KMS-11 (cell line): ENCODE data around the gene MGAT3.

Experiments used
- H2AFZ ChIP-seq: fragments of 200-600 bp; sonication (generic); 2 replicates; pipeline ENCODE4 v1.6.1; 2016; ENCODE audit warnings: antibody characterized with exemption, mixed run types, low read depth
- H3K27ac ChIP-seq: fragments of 200-600 bp; sonication (generic); 2 replicates; pipeline ENCODE4 v1.6.1; 2016; ENCODE audit warnings: mild to moderate bottlenecking, mixed run types
- H3K27me3 ChIP-seq: fragments of 200-600 bp; sonication (generic); 2 replicates; pipeline ENCODE4 v1.6.1; 2017; ENCODE audit warnings: mild to moderate bottlenecking, low read depth, mixed run types, moderate library complexity; ENCODE audit not compliant: insufficient read depth
- H3K36me3 ChIP-seq: fragments of 200-600 bp; sonication (generic); 2 replicates; pipeline ENCODE4 v1.6.1; 2017; ENCODE audit warnings: mild to moderate bottlenecking, mixed run types; ENCODE audit not compliant: insufficient read depth
- H3K4me1 ChIP-seq: fragments of 200-600 bp; sonication (generic); 2 replicates; pipeline ENCODE4 v1.6.1; 2016; ENCODE audit warnings: mild to moderate bottlenecking, low read depth, mixed run types; ENCODE audit not compliant: poor library complexity, severe bottlenecking
- H3K4me2 ChIP-seq: fragments of 200-600 bp; sonication (generic); 2 replicates; pipeline ENCODE4 v1.7.0; 2016; ENCODE audit warnings: mild to moderate bottlenecking, mixed run types
- H3K4me3 ChIP-seq: fragments of 200-600 bp; sonication (generic); IDR thresholded peaks from 2 replicates; pipeline ENCODE4 v1.6.1; 2017; ENCODE audit warnings: low read depth, low read length, mixed read lengths; ENCODE audit not compliant: insufficient read depth
- H3K79me2 ChIP-seq: fragments of 200-600 bp; sonication (generic); 2 replicates; pipeline ENCODE4 v1.6.1; 2016; ENCODE audit warnings: low read depth, mixed run types; ENCODE audit not compliant: insufficient read depth
- H3K9ac ChIP-seq: fragments of 200-600 bp; sonication (generic); 2 replicates; pipeline ENCODE4 v1.6.1; 2016; ENCODE audit warnings: mild to moderate bottlenecking, mixed run types
- H4K20me1 ChIP-seq: fragments of 200-600 bp; sonication (generic); 2 replicates; pipeline ENCODE4 v1.6.1; 2016; ENCODE audit warnings: mild to moderate bottlenecking, mixed run types; ENCODE audit not compliant: insufficient read depth
- TF ChIP-seq, protein P1 (sequence below): fragments of 200-600 bp; sonication (generic); conservative IDR thresholded peaks from 2 replicates; pipeline ENCODE4 v1.6.1; 2017; ENCODE audit warnings: low read depth, mild to moderate bottlenecking, antibody characterized with exemption, low read length, moderate library complexity, mixed read lengths

The MGAT3 gene

DNA sequence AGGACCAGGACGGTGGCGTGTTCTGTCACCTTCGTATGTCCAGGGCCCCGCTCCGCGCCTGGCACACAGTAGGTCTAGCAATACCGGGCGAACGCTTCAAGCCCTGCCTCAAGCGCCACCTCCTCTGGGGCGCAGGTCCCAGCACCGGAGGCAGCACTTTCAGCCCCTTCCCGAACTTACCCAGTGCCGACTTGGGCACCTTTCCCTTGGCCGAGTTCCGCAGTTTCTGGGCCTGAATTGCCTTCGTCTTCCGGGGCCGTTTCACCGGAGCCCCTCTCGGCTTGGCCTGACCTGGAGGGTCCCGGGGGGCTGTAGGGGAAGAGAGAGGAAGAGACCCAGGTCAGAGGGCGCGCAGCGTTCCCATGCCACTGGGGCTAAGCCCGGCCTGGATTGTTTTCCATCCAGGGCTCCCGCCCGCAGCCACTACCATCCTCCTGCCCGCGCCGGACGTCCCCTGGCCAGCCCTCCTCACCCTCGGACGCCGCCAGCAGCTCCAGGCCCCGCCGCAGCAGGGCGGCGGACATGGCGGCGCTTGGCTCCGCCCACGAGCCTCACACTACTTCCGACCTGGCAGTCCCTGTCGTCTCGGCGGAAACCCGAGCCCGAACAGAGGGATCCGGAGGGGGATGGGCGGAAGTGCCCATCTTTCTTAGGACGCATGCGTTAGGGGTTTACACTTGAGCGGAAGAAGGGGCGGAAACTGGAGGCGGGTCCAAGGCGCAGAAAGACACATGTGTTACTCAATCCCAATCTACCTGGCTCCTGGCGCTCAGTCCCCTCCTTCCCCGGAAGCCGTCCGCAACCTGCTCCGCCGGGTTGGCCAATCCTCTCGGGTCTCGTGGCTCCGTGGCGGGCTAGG is 75.6 kb downstream of the MGAT3 start, which contains the start of gene RPS19BP1:
Gene RPS19BP1 (minus strand): TSS at position 534 of the 859 bp plus-strand sequence. CDS start 10 bp downstream, at position 524.
- no peaks in the 10 kb centered on the region for H4K20me1 ChIP-seq
- H3K9ac ChIP-seq: peak within 1 kb of the TSS; percentile 69
- peak within 1 kb of the TSS; percentile 71 for H3K4me2 ChIP-seq
- H3K36me3 ChIP-seq: no peaks in the 10 kb centered on the region
- H3K79me2 ChIP-seq: peaks cover 21% of the 10 kb centered on the region; the same call in 1 of the 2 replicates
- H3K4me1 ChIP-seq: peaks cover 41% of the 10 kb centered on the region
- no peak within 1 kb of the TSS for H3K4me3 ChIP-seq
- H3K27ac ChIP-seq: peak within 1 kb of the TSS; percentile 42; the same call in 1 of the 2 replicates
- H3K27me3 ChIP-seq: no peaks in the 10 kb centered on the region
- TF ChIP-seq, protein P1, sequence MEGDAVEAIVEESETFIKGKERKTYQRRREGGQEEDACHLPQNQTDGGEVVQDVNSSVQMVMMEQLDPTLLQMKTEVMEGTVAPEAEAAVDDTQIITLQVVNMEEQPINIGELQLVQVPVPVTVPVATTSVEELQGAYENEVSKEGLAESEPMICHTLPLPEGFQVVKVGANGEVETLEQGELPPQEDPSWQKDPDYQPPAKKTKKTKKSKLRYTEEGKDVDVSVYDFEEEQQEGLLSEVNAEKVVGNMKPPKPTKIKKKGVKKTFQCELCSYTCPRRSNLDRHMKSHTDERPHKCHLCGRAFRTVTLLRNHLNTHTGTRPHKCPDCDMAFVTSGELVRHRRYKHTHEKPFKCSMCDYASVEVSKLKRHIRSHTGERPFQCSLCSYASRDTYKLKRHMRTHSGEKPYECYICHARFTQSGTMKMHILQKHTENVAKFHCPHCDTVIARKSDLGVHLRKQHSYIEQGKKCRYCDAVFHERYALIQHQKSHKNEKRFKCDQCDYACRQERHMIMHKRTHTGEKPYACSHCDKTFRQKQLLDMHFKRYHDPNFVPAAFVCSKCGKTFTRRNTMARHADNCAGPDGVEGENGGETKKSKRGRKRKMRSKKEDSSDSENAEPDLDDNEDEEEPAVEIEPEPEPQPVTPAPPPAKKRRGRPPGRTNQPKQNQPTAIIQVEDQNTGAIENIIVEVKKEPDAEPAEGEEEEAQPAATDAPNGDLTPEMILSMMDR: no peak
- peak within 1 kb of the TSS; percentile 73 for H2AFZ ChIP-seq

GRCh38 chr22:39534092-39534506 is 77.3 kb downstream of the MGAT3 start:
- Histone ChIP-seq H4K20me1 (no peaks in the 10 kb centered on the region), H3K36me3 (no peaks in the 10 kb centered on the region), H3K79me2 (peaks cover 21% of the 10 kb centered on the region; the same call in 1 of the 2 replicates), H3K27me3 (peaks cover 11% of the 10 kb centered on the region; the same call in 1 of the 2 replicates), H2AFZ (no peak overlapping the region), H3K4me3 (no peak overlapping the region), H3K27ac (no peak overlapping the region), H3K4me2 (no peak overlapping the region), H3K4me1 (peaks cover 26% of the 10 kb centered on the region), H3K9ac (no peak overlapping the region)
- TF ChIP-seq, protein P1: no peak

DNA sequence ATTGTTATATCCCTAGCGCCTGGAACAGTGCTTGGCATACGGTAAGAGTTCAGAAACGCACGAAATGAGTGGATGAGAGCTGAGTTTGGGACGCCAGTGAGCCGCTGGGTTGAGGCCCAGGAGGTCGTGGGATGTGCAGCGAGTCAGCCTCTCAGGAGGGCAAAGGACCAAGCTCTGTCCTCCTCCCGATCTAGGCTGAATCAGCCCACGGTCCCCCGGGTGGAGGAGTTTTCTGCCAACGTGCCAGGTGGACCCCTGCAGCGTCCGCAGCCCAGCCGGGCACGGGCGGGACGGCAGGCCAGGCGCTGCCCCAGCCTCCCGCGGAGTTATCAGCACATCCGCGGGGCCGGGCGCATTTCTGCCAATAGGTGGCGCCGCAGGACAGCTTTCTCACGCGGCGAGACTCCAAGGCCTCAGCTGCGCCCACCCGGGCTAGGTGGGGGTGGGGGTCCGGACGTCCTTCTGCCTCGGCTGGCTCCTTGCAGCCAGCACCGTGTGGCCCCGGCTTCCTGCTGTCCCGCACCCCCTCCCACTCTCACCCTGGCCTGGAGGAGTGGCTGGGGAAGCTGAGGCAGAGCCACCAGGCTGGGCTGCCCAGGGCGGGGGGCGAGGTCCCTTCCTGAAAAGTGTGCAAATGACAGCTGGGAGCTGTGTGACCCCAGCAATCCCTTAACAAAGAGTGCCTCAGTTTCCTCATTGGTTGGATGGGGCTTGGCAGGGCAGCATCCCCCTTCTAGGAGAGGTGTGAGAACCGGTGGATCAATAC is 78.0 kb downstream of the MGAT3 start:
- Histone ChIP-seq H3K4me2 (no peak overlapping the region), H3K27me3 (peaks cover 13% of the 10 kb centered on the region; the same call in 1 of the 2 replicates), H3K36me3 (no peaks in the 10 kb centered on the region), H3K79me2 (peaks cover 16% of the 10 kb centered on the region; the same call in 1 of the 2 replicates), H4K20me1 (no peaks in the 10 kb centered on the region), H3K4me1 (peaks cover 19% of the 10 kb centered on the region), H2AFZ (no peak overlapping the region), H3K27ac (no peak overlapping the region), H3K9ac (no peak overlapping the region), H3K4me3 (no peak overlapping the region)
- TF ChIP-seq, protein P1: peak; percentile 82

GRCh38 chr22:39535357-39535725 is 78.5 kb downstream of the MGAT3 start:
- TF ChIP-seq, protein P1: no peak
- H3K27ac ChIP-seq: no peak overlapping the region
- no peak overlapping the region for H3K4me2 ChIP-seq
- H2AFZ ChIP-seq: no peak overlapping the region
- H3K4me3 ChIP-seq: no peak overlapping the region
- no peak overlapping the region for H3K9ac ChIP-seq
- peaks cover 16% of the 10 kb centered on the region; the same call in 1 of the 2 replicates for H3K79me2 ChIP-seq
- H4K20me1 ChIP-seq: no peaks in the 10 kb centered on the region
- H3K4me1 ChIP-seq: peaks cover 14% of the 10 kb centered on the region
- peaks cover 18% of the 10 kb centered on the region; the same call in 1 of the 2 replicates for H3K27me3 ChIP-seq
- no peaks in the 10 kb centered on the region for H3K36me3 ChIP-seq
